HG03135 (cell line): Measurements from ENCODE around the gene CCDC188.

Experiments
- ATAC-seq: cut with Tn5 transposase; IDR thresholded peaks from one replicate; pipeline ENCODE4 v1.9.1; 2021; ENCODE audit warnings: mild to moderate bottlenecking, moderate library complexity; ENCODE audit not compliant: unreplicated experiment

The CCDC188 gene

DNA sequence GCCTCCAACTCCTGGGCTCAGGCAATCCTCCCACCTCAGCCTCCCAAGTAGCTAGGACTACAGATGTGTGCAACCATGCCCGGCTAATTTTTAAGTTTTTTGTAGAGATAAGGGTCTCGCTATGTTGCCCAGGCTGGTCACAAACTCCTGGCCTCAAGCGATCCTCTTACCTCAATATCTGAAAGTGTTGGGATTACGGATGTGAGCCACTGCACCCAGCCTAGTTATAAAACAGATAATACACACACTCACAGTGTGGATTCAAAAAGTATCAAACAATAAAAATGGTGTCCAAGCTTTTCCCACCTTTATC lies 377 bp upstream of the CCDC188 start:
- no peak for ATAC-seq

GRCh38 chr22:20149257-20150250 lies 1.3 kb downstream of the CCDC188 start:
- no peak for ATAC-seq

DNA sequence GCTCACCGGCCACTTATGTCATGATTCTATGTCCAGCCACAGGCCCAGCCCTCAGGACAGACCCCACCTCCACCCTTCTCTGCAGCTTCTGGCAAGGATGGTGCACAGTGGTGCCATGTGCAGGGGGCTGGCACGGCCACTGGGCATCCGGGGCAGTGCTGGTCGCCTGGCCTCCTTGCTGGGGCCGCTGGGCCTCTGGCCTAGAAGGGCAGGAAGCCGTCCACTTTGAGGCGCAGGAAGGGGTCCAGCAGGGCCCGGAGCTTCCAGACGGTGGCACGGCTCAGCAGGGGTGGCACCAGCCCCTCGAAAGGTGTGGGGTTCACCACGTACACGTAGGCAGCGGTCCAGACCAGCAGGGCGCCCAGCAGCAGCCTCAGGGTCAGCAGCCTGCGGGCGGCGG lies 2.4 kb downstream of the CCDC188 start:
- no peak for ATAC-seq

GRCh38 chr22:20147237-20147988 lies 3.4 kb downstream of the CCDC188 start:
- ATAC-seq, result no peak

GRCh38 chr22:20146777-20147176 lies 4.1 kb downstream of the CCDC188 start:
- no peak for ATAC-seq

DNA sequence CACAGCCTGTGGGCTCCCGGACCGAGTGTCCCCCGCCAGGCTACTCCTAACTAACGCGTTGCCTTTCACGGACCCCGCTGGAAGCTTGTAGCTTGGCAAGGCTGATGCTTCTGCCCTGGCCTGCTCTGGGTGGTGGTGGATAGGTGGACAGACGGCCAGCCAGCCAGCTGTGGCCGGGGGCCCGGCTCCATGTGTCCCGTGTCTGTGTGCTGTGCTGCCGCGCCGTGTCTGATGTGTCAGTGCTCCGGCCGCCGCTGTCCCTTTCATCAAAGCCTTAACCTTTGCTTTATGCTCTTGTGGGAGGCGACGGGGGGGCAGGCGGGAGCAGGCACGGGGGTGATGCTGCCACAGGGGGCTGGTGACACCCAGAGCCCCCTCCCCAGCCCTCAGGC lies 5.0 kb downstream of the CCDC188 start:
- ATAC-seq, result no peak

- no peak for ATAC-seq
Measured at GRCh38 chr22:20145206-20145831, 5.5 kb downstream of the CCDC188 start.

- ATAC-seq, result no peak
Measured at GRCh38 chr22:20143883-20144665, 6.8 kb downstream of the CCDC188 start.

DNA sequence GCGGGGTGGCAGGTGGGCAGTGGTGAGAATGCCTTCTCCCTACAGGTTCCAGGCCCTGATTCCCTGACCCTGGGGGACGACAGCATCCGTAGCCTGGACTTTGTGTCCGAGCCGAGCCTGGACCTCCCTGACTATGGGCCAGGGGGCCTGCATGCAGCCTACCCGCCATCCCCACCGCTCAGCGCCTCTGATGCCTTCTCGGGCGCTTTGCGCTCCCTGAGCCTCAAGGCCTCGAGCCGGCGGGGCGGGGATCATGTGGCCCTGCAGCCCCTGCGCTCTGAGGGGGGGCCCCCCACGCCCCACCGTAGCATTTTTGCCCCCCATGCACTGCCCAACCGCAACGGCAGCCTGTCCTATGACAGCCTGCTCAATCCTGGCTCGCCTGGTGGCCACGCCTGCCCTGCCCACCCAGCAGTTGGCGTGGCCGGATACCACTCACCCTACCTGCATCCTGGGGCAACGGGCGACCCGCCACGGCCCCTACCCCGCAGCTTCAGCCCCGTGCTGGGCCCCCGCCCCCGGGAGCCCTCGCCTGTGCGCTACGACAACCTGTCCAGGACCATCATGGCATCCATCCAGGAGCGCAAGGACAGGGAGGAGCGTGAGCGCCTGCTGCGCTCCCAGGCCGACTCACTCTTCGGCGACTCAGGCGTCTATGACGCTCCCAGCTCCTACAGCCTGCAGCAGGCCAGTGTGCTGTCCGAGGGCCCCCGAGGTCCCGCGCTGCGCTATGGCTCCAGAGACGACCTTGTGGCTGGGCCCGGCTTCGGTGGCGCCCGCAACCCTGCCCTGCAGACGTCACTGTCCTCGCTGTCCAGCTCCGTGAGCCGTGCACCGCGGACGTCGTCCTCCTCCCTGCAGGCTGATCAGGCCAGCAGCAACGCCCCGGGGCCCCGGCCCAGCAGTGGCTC lies 7.9 kb downstream of the CCDC188 start:
- ATAC-seq, result no peak

DNA sequence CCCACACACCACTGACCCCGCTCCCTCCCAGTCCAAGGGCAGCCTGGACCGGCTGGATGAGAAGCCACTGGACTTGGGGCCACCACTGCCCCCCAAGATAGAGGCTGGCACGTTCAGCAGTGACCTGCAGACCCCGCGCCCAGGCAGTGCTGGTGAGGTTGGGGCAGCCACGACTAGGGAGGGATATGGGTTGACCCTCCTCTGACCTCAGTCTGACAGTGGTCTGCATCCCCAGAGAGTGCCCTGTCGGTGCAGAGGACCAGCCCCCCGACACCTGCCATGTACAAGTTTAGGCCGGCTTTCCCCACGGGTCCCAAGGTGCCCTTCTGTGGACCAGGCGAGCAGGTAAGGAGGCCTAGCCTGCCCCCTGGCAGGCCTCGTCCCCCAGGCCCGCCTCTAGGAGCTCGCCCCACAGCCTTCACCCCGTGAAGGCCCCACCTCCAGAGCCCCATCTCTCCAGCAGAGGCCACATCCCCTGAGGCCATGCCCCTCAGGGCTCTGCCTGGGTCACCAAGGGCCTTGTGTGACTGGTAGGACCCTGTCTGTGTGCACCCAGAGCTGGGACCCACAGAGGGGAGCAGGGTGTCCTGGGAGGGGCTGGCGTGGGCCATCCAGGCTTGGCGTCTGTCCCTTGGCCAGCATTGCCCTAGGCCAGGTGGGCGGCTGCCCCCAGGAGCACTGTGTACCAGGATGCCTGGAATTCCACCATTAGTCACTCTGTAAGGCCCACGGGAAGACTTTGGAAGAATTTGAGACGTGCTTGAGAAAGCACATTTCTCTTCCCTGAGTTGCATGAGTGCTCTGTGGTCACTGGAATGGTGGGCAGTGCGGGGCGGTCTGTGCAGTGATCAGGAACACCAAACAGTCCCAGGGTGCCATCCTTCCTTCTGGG lies 9.4 kb downstream of the CCDC188 start:
- ATAC-seq, result no peak

DNA sequence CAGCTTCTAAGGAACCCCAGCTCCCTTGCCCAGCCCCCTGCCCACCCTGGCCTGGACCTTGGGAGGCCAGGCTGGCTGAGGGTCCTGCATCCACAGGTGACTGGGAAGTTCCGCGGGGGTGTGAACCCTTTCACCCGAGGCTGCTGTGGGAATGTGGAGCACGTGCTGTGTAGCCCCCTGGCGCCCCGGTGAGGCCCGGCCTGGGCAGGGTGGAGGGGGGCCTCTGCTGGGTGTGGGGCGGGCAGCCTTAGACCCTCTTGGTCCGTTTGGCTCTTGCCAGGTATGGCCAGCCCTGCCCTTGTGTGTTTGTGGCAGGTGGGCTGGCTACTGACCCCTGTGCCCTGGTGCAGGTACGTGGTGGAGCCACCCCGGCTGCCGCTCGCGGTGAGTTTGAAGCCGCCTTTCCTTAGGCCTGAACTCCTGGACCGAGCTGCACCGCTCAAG lies 10.3 kb downstream of the CCDC188 start:
- no peak for ATAC-seq

- ATAC-seq, result no peak
Measured at GRCh38 chr22:20140107-20140445, 10.8 kb downstream of the CCDC188 start.

GRCh38 chr22:20139391-20140106 lies 11.3 kb downstream of the CCDC188 start:
- no peak for ATAC-seq

- ATAC-seq, result no peak
Measured at GRCh38 chr22:20138868-20139267, 12.0 kb downstream of the CCDC188 start.

GRCh38 chr22:20138417-20138738 lies 12.5 kb downstream of the CCDC188 start:
- ATAC-seq, result no peak

DNA sequence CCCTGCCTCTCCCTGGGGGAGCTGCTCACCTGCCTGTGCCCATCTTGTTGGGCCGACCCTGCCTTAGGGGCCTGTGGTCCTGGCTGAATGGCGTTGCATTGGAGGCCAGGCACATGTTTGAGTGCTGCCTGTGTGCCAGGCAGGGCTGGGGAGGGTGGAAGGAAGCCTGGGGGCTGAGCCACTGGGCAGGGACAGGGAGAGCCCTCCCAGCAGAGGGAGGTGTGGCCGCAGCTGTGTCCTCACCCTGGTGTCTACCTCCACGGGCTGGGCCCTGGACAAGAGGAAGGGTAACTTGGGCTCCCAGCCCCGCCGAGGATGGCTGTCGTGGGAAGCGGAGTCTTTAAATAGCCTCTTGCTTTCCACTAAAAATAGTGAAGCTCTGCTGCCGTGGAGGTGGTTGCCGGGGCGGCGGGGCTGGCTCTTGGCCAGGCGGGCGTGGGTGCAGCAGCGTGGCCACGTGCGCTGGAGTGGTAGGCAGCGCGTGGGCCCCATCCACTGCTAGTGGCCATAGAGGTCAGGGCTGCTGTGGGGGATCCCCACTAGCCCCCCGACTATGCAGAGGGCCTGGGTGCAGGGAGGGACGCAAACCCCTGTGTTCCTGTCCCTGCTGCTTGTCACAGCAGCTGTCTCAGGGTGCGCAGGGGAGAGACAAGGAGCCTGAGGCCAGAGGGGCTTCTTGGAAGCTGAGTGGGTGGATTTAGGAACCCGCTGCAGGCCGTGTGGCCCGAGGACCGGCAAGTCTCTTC lies 13.0 kb downstream of the CCDC188 start:
- no peak for ATAC-seq

GRCh38 chr22:20137113-20137512 lies 13.7 kb downstream of the CCDC188 start:
- ATAC-seq, result no peak

DNA sequence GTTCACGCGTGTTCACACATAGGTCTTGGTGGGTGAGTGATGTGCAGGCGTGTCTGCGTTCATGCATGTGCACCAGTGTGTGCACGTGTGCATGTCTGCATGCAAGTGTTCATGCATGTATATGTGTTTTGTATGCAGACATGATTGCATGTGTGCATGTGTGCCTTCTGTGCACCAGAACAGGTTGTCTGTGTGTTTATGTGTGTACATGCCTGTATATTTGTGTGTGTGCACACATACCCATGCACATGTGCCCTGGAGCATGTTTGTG lies 14.3 kb downstream of the CCDC188 start:
- ATAC-seq, result no peak
